HG03175 (cell line): ENCODE measurements around the gene CHRNA3.
"Not testable (repeated sequence)": the region's sequence is repeated elsewhere in the genome, so short reads cannot be mapped to it uniquely, and the experiment has no call there.

Experiments used
- ATAC-seq: cut with Tn5 transposase; IDR thresholded peaks from one replicate; pipeline ENCODE4 v1.9.1; 2021; ENCODE audit warnings: mild to moderate bottlenecking, moderate library complexity; ENCODE audit not compliant: unreplicated experiment

Gene CHRNA3

GRCh38 chr15:78565097-78565950, 55.5 kb downstream of the CHRNA3 start, which contains the start of gene CHRNA5:
Gene CHRNA5 (plus strand): TSS chr15:78565520. CDS start chr15:78565720, 200 bp downstream.
- ATAC-seq, result peak; percentile 62

- no peak for ATAC-seq
Observed at GRCh38 chr15:78564743-78565096, 56.1 kb downstream of the CHRNA3 start.

DNA sequence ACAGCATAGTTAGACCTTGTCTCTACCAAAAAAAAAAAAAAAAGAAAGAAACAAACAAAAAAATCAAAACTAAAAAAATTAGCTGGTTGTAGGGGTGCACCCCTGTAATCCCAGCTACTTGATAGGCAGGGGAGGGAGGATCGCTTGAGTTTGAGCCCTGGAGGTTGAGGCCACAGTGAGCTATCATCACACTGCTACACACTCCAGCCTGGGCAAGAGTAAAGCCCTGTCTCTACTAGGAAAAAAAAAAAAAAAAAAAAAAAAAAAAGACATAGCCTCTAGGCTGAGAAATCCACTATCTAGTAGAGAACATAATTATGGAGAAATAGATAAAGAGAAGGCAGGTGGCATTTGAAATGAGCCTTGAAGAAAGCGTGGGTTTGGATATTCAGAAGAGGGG, 57.7 kb downstream of the CHRNA3 start:
- no peak for ATAC-seq

DNA sequence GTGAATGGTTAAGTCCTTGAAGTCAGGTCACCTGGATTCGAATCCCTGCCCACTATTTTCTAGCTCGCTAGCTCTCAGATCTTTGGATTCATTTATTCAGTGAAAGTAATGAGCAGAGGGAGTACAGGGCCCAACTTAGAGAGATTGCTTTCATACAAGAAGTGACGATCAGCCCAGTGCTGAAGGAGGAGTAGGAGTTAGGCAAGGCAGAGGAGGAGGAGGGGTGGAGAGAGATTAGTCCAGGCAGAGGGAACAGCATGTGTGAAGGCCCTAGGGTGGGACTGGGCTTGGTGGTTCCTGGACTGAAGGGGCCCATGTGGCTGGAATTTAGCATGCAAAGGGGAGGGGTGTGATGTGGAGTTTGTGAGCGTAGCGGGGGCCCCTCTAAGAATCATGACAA, 59.3 kb downstream of the CHRNA3 start:
- no peak for ATAC-seq

GRCh38 chr15:78560201-78560600, 60.6 kb downstream of the CHRNA3 start:
- not testable (repeated sequence) for ATAC-seq

DNA sequence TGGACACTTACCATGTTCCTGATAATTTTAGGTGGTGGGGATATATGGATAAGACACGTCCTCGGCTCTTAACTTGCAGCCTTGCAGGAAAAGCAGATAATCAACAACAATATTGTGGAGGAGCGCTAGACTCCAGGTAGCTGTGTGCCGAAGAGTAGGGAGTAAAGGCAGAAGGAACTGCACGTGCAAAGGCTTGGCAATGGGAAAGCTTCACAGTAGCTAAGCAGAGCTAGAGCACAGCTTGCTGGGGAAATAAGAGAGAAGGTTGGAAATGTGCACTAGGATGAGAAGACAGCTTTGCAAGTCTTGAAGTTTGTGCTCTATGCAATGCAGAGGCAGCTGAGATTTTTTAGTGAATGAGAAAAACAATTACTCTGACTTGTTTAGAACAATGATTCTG, 68.2 kb downstream of the CHRNA3 start:
- no peak for ATAC-seq

GRCh38 chr15:78551902-78552301, 68.9 kb downstream of the CHRNA3 start:
- ATAC-seq, result no peak

DNA sequence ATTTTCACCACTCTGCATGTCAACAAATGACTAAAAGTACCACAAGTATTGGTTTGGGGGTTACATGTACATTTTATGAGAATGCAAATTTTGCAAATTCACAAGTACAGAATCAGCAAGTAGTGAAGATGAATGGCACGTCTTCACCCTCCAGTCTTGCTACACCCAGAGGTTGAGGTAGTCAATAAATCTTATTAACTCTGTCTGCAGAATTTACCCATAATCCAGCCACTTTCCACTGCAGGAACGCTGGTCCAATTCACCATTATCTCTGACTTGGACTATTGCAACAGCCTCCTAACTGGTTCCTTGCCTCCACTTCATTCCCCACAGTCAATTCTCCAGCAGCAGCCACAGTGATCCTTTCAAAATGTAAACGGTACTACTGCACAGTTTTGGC, 70.0 kb downstream of the CHRNA3 start:
- ATAC-seq, result no peak

- ATAC-seq, result no peak
Observed at GRCh38 chr15:78550194-78550593, 70.6 kb downstream of the CHRNA3 start.
